Activated T-cell treated with anti-CD3 and anti-CD28 coated beads for 4 hours (primary cell): ENCODE data around the gene KCTD13.
"Not testable (repeated sequence)": the region's sequence is repeated elsewhere in the genome, so short reads cannot be mapped to it uniquely, and the experiment has no call there.

Experiments
- DNase-seq: peaks from one replicate; pipeline ENCODE4 v3.0.0-alpha.2; 2020

KCTD13 gene

DNA sequence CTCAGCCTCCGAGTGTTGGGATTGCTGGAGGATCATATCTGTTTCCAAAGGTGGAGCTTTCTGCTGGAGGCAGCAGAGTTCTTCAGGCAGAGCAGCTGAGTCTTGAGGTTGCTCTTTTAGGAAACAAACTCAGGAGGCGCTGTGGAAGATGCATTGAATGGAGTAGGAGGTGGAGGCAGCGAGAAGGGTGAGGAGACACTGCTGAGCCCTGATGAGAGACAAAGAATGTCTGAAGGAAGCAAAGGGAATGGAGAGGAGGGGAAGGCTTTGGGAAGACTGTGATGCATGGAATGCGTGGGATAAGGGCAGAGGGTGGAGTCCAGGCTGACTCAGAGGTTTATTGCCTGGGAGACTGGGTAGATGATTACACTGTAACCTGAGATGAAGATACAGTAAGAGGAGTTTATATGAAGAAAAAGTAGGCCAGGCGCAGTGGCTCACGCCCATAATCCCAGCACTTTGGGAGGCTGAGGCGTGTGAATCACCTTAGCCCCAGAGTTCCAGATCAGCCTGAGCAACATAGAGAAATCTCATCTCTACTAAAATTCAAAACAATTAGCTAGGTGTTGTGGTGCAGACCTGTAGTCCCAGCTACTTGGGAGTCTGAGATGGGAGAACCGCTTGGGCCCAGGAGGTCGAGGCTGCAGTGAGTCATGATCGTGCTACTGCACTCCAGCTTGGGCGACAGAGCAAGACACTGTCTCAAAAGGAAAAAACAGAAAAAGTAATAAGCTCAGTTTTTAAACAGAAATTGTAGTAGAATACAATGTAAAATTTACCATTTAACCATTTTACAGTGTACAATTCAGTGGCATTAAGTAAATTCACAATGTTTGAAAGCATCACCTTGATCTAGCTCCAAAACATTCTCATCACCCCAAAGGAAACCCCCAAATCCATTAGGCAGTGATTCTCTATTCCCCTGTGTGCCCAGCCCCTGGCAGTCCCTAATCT is 18.1 kb upstream of the KCTD13 start:
- no peak for DNase-seq

DNA sequence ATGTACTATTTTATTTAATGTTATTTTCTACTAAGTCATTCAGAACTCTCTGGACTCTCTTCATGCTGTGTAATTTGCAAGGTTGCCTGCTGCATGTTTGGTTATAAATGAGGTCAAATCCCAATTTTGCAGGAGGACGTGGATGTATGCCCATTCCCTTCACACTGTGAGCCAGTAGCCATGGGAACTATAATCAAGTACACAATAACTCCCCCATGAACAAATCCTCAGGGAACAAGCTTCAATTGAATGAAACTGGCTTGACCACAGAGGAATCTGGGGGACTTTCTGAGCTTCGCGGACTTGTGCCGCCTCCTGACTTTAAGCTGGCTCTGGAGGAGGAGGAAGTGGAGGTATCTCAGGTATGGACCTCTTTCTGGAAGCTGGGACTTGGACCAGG is 14.6 kb upstream of the KCTD13 start:
- DNase-seq = no peak

DNA sequence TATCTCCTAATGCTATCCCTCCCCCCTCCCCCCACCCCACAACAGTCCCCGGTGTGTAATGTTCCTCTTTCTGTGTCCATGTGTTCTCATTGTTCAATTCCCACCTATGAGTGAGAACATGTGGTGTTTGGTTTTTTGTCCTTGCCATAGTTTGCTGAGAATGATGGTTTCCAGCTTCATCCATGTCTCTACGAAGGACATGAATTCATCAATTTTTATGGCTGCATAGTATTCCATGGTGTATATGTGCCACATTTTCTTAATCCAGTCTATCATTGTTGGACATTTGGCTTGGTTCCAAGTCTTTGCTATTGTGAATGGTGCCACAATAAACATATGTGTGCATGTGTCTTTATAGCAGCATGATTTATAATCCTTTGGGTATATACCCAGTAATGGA is 5.7 kb upstream of the KCTD13 start:
- not testable (repeated sequence) for DNase-seq

DNA sequence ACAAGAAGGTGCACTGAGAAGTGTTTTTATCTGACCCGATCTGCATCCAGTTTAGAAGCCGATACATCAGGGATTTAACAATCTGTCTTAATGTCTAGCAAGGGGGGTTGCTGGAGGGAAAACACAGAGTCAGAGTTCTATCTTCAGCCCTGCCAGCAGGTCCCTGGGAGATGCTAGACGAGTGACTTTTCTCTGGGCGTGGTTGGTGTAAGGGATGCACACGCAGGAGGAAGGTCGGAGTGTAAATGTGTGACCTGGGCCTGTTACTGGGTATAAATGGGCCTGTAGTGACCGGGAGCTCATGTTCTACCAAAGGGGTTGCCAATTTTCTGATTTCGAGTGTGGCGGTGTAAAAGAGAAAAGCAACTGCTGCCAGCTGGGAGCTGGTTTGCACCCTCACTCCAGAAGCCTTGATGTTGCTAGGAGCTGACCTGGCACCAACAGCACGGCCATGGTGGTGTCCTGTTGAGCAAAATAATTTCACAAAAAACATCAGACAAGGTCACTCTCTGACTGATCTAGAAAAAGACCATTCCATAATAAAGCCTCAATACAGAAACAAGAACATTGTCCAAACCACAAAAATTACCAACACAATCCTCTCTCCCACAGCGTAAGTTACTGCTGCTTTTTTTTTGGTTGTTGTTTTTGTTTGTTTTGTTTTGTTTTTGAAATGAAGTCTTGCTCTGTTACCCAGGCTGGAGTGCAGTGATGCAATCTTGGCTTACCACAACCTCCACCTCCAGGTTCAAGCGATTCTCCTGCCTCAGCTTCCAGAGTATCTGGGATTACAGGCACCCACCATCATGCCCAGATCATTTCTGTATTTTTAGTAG is 1.3 kb upstream of the KCTD13 start:
- DNase-seq = no peak

DNA sequence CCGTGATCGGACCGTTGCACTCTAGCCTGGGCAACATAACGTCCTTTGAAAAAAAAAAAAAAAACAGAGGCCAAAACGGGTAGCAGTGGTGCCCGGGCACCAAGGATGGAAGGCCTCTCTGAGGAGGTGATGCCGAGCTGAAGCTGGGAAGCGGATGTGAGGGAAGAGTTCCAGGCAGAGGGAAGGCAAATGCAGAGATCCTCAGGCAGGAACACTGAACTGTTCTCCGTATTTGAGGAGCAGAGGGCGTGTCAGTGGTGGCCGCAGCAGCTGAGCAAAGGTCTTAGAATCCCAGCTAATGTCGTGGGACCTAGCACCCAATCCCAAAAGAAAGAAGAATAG is 656 bp upstream of the KCTD13 start:
- no peak for DNase-seq

DNA sequence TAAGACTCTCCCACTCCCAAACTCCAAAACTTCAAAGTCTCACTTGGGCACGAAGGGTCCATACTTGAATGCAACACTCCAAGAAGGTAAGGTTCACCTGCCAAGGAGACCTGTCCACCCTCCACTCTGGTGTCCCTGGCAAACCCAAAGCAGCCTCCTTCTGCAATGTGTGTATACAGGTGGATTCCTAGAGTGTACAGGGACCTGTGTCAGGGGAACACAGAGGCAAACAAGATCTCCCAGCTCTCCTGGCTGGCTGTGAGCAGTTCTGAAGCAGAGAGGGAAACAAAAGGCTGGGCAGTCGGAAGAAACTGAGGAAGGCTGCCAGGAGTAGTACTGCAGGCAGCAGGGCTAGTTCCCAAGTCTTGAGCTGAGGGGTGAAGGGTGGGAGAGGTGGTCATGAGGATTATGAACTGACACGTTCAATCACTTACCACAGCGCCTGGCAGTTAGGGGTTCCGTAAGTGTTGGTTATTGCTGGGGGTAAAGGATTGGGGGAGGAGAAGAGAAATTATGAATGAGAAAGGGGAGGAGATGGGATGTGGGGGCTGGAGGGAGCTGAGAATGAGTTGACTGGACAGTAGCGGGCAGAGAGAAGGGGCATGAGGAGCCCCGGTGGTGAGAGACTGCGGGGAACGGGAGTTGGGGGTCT is 795 bp downstream of the KCTD13 start:
- DNase-seq = no peak

DNA sequence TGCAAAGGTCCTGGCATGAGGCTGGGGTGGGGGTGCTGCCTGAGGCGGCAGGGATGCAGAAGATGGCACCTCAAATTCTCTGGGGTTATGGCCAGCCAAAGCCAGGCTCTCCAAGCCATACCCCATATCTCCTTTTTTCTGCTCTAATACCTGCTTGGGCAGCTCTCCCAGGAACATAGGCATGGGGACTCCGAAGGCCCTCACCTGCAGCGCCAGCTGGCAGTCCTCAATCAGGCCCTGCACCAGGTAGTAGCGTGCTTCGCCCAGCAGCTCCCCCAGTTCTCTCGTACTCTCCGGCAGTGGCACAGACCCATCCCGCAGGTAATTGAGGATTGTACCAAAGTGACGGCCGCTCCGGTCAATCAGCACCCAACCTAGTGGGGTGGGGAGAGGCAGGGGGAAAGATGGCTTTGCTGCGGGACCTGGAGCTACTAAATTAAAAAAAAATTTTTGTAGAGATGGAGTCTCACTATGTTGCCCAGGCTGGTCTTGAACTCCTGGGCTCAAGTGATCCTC is 3.0 kb downstream of the KCTD13 start:
- no peak for DNase-seq

DNA sequence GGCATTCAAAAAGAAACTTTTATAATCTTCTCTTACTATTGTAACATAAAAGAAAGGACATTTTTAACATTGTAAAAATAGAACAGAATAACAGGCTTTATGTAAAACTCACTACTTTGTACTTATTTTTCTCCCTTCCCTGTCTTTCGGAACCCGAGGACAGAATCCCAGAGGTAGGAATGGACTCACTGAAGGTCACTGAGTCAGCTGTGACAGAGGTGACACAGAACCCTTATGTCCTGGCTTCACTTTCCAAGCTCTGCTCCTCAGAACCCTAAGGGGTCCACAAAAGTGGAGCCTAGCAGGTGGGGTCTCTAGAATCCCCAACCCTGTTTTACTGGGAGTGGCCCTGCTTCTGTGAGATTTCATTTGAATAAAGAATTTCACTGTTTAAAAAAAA is 3.7 kb downstream of the KCTD13 start:
- DNase-seq = no peak

DNA sequence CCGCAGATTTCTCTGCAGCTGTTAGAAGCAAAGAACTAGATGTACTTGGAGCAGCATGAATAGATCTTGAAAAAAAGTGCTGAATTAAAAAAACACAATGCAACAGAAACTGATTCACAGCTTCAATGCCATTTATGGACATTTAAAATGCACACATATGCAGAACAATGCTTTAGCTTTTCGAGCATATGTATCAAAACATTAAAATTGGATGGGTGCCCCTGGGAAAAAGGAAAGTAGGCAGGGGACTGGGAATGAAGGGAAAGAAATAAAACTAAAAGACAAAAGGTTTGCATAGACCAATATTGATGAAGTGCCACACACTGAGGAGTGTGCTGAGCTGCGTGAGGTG is 5.0 kb downstream of the KCTD13 start:
- no peak for DNase-seq

DNA sequence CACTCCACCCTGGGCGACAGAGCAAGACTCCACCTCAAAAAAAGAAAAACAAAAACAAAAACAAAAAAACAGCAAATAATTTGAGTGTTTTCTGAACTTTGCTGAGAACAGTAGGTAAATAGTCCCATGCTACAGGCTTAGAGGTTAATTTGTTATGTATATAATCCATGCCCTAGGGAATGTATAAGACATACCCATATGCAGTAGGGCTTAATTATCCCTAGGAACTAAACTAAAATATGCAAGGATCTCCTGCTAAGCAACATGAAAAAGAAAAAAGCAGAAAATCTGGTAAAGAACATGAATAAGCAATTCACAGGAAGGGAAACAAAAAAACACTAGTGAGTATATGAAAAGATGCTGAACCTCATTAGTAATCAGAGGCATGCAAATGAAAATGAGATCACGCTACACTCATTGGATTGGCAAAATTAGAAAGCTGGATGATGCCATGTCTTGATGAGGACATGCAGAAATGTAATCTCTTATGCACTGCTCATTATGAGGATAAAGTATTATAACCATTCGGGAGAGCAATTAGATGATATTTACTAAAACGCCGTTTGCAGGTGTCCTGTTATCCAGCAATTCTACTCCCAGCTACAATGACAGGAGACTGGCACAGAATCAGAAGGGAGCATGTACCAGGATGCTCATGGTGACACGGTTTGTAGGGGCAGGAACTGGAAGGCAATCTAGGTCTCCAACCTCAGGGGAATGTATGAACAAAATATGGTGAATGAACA is 5.6 kb downstream of the KCTD13 start:
- DNase-seq = no peak

DNA sequence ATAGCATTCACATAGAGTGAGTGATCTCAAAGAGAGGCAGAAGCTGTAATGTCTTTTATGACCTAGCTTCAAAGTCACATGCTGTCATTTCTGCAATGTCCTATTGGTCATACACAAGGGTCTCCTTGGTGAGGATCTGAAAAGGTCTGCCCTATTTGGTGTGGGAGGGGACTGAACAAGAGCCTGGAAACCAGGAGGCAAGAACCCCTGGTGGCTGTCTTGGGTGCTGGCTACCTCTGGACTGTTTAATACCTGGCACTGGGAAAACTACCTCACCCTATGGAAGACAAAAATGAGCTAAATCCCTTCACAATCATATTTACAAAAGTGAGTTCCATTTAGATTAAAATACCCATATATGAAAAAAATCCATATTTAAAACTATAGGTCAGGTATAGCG is 9.0 kb downstream of the KCTD13 start:
- no peak for DNase-seq

DNA sequence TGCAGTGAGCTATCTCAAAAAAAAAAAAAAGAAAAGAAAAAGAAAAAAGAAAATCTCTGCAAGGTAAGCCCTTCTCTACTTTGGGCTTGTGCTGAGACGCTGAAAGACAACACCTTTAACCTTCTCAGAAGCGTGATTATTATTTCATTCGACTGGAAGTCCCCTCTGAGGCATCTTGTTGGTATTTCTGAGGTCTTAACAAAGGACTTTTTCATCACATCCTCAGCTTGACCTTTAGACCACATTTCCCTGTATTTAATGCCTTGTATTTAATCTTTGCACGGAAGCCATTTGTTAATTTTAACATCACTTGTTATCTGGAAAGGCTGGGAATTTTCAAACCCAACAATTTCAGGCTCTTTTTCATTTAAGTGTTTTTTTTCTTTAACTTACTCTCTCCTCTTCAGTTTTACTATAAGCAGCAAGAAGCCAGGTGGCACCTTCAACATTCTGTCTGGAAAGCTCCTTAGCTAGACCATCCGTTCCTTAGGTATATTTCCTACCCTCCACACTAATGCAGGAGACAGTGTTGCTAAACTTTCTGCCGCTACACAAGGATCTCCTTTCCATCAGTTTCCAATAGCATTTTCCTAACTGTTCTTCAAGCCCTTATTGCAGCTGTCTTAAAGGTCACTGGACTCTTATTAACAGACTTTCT is 10.3 kb downstream of the KCTD13 start:
- no peak for DNase-seq

DNA sequence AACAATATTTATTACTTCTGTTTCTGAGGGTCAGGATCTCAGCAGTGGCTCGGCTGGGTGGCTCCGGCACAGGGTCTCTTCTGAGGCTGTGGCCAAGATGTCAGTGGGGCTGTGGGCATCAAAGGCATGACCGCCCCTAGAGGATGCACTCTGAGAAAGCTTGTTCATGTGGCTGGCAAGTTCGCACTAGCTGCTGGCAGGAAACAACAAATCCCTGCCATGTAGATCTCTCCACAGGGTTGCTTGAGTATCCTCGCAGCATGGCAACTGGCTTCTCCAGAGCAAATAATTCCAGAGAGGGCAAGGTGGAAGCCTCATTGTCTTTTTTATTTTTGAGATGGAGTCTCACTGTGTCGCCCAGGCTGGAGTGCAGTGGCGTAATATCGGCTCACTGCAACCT is 12.5 kb downstream of the KCTD13 start:
- DNase-seq = no peak

DNA sequence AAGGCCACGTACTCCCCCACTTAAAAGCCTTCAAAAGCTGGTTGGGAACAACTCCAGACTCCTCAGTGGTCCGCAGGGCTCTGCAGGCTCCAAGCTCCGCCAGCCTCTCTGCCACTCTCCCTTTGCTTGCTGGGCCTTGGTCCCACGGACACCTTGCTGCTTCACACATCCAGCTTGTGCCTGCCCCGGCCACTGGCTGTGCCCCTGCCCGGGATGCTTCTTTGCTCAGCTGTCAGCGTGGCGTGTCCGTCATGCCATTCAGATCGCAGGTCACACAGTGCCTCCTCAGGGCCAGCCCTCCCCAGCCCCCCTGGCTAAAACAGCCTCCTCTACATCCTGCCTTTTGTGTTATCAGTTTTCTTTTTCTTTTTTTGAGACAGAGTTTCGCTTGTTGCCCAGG is 13.9 kb downstream of the KCTD13 start:
- no peak for DNase-seq

DNA sequence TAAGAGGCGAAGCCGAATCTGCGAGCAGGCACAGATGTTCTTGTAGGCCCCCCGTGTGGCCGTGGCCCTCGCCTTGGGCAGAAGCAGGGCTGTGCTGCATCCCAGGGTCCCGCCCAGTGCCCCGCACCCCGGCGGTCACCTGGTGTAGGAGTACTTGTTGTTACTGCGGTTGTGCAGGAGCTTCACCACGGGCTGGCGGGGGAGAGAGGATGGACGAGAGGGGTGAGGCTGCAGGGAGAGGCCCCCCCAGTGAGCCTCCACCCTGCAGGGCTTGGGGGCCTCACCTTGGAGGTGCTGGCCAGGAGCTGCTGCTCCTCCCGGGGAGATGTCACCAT is 14.4 kb downstream of the KCTD13 start:
- DNase-seq = no peak

DNA sequence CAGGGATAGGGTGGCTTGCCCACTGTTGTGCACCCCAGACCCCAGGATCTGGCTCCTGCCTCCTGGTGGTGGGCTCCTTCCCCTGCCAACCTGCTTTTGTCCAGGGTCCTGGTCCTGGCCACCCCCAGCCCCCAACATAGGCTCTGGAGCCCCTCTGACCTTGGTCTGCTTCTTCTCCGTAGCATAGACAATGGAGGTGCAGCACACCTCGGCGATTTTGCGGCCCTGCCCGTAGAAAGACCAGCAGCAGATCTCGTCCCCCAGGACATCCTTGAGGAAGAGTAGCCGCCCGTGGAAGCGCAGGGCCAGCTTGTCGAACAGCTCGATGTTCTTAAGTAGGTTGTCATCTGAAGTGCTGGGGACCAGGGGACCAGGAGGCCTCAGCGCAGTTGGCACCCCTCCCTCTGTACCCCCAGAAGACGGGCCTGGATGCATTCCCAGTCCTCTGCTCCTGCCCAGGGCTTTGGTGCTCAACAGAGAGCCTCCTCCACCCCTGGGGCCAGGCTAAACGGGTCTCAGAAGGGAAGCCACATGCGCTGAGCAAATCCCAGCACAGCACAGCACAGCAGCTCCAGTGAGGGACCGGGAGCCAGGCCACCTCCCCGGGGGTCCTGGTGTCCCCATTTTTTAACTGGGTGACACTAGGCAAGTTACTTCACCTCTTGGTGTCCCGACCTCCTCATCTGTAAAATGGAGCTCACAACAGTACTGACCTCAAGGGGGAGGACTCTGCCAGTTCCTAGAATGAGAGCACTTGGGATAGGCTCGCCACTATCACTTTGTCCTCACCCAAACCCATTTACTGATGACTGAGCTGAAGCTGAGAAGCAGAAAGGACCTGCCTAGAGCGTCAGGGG is 15.0 kb downstream of the KCTD13 start:
- no peak for DNase-seq

DNA sequence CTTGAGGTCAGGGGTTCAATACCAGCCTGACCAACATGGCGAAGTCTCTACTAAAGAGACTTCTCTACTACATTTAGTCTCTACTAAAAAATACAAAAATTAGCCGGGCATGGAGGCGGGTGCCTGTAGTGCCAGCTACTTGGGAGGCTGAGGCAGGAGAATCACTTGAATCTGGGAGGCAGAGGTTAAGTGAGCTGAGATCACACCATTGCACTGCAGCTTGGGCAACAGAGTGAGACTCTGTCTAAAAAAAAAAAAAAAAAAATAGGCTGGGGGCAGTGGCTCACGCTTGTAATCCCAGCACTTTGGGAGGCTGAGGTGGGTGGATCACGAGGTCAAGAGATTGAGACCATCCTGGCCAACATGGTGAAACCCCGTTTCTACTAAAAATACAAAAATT is 16.2 kb downstream of the KCTD13 start:
- not testable (repeated sequence) for DNase-seq

DNA sequence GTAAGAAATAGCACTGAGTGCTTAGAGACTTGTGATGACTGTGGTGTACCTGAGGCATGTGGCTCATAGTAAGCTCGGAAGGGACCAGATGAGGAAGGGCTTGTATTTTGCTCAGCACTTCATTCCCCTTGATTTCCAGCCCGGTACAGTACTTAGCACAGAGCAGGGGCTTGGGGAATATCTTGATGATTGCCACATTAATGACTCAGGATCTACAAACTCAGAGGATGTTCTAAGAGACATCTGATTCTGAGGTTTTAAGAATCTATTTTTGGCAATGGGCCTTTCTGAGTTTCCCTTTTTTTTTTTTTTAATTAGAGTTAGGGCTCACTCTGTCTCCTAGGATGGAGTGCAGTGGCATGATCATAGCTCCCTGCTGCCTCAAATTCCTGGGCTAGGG is 16.6 kb downstream of the KCTD13 start:
- DNase-seq = no peak

DNA sequence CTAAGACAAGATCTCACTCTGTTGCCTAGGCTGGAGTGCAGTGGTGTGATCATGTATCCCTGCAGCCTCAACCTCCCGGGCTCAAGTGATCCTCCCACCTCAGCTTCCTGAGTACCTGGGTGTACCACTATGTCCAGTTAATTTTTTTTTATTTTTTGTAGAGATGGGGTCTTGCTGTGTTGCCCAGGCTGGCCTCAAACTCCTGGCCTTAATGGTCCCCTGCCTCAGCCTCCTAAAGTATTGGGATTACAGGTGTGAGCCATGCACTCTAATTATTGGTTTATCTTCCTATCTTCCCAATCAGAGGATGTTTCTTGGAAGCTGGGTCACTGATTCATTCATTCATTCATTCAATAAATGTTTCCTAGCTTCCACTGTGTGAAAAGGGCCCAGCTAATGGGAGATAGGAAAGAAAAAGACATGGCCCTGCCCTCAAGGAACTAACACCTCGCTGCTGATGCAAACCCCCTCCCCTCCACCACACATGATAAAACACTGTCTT is 17.3 kb downstream of the KCTD13 start:
- DNase-seq = no peak

DNA sequence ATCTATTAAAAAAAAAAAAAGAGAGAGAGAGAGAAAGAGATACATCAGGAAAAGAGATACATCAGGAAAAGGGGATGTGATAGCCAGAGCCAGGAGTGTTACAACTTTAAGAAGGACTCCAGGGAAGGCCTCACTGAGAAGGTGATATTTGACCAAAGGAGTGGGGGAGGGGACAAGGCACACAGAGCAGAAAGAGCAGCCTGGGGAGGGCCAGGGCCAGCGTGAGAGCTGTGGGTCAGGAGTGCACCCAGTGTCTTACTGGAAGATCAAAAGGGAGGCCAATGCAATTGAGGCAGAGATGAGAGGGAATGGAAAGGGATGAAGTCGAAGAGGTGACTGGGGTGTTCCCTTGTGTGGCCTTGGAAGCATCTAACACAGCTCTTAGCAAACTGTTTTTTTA is 18.1 kb downstream of the KCTD13 start:
- DNase-seq = no peak
